Mesendoderm (in vitro differentiated cells): Measurements from ENCODE around the gene CARM1.
"Not testable (repeated sequence)": the region's sequence is repeated elsewhere in the genome, so short reads cannot be mapped to it uniquely, and the experiment has no call there.

ENCODE experiments used
- DNase-seq: peaks from one replicate; pipeline ENCODE4 v3.0.0; 2013
- H2AK5ac ChIP-seq: 2 replicates; pipeline ENCODE4 v1.6.1; 2013; ENCODE audit warnings: low read length, inconsistent platforms
- H2BK120ac ChIP-seq: 2 replicates; pipeline ENCODE4 v1.6.1; 2013; ENCODE audit warnings: low read depth, mild to moderate bottlenecking, low read length, moderate library complexity, mixed read lengths
- H2BK15ac ChIP-seq: replicated peaks from 2 replicates; pipeline ENCODE4 v1.6.1; 2013; ENCODE audit warnings: low read depth, mild to moderate bottlenecking, moderate library complexity
- H2BK5ac ChIP-seq: 2 replicates; pipeline ENCODE4 v1.6.1; 2013; ENCODE audit warnings: low read length, inconsistent platforms
- H3K18ac ChIP-seq: 2 replicates; pipeline ENCODE4 v1.6.1; 2013; ENCODE audit warnings: mild to moderate bottlenecking, low read length, mixed read lengths
- H3K23ac ChIP-seq: one replicate; pipeline ENCODE4 v1.6.1; 2013; ENCODE audit warnings: low read length
- H3K27ac ChIP-seq: 2 replicates; pipeline ENCODE4 v1.5.1; 2013; ENCODE audit warnings: low read depth, mild to moderate bottlenecking, inconsistent platforms, low read length, moderate library complexity
- H3K27me3 ChIP-seq: 2 replicates; pipeline ENCODE4 v1.6.1; 2013; ENCODE audit warnings: low read length, control low read depth, mild to moderate bottlenecking, inconsistent platforms; ENCODE audit not compliant: insufficient read depth, poor library complexity
- H3K36me3 ChIP-seq: 2 replicates; pipeline ENCODE4 v1.6.1; 2013; ENCODE audit warnings: low read length, inconsistent platforms; ENCODE audit not compliant: control insufficient read depth, insufficient read depth
- H3K4ac ChIP-seq: one replicate; pipeline ENCODE4 v1.6.1; 2013; ENCODE audit warnings: low read depth, mild to moderate bottlenecking, low read length, moderate library complexity
- H3K4me1 ChIP-seq: 2 replicates; pipeline ENCODE4 v1.6.1; 2013; ENCODE audit warnings: low read depth, low read length, inconsistent platforms; ENCODE audit not compliant: control insufficient read depth
- H3K4me2 ChIP-seq: 2 replicates; pipeline ENCODE4 v1.6.1; 2013; ENCODE audit warnings: low read length
- H3K4me3 ChIP-seq: 2 replicates; pipeline ENCODE4 v1.5.1; 2013; ENCODE audit warnings: mild to moderate bottlenecking, low read length
- H3K56ac ChIP-seq: one replicate; pipeline ENCODE4 v1.6.1; 2013; ENCODE audit warnings: low read length
- H3K79me1 ChIP-seq: 2 replicates; pipeline ENCODE4 v1.6.1; 2013; ENCODE audit warnings: low read length, inconsistent platforms
- H3K79me2 ChIP-seq: 2 replicates; pipeline ENCODE4 v1.6.1; 2013; ENCODE audit warnings: mild to moderate bottlenecking, low read length; ENCODE audit not compliant: control insufficient read depth, insufficient read depth
- H3K9ac ChIP-seq: 2 replicates; pipeline ENCODE4 v1.6.1; 2013; ENCODE audit warnings: low read length, inconsistent platforms
- H4K5ac ChIP-seq: one replicate; pipeline ENCODE4 v1.6.1; 2013; ENCODE audit warnings: low read length
- H4K8ac ChIP-seq: one replicate; pipeline ENCODE4 v1.6.1; 2013; ENCODE audit warnings: low read depth, mild to moderate bottlenecking, control low read depth, low read length, moderate library complexity
- WGBS: extraction: QIAGEN DNeasy Blood & Tissue Kit; methylation state at CpG from one replicate; pipeline ENCODE4 v1.1.7; 2013; ENCODE audit warnings: low lambda C conversion rate, missing lambda C conversion rate; ENCODE audit not compliant: insufficient coverage; ENCODE audit errors: extremely low coverage; 5-methylcytosine and 5-hydroxymethylcytosine counted together

The CARM1 gene

DNA sequence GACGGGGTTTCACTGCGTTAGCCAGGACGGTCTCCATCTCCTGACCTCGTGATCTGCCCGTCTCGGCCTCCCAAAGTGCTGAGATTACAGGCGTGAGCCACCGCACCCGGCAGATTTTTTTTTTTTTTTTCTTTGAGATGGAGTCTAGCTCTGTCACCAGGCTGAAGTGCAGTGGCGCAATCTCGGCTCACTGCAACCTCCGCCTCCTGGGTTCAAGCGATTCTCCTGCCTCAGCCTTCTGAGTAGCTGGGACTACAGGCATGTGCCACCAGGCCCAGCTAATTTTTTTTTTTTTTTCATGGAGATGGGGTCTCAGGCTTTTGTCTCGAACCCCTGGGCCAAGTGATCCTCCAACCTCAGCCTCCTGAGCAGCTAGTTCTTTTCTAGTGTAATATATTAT, 70.3 kb downstream of the CARM1 start:
- not testable (repeated sequence) for H4K8ac ChIP-seq, H3K79me1 ChIP-seq, H3K9ac ChIP-seq, H3K18ac ChIP-seq, H3K4ac ChIP-seq, H3K4me3 ChIP-seq, H3K27me3 ChIP-seq, H2BK120ac ChIP-seq, H3K36me3 ChIP-seq, H3K27ac ChIP-seq, H2BK15ac ChIP-seq, H4K5ac ChIP-seq, H3K56ac ChIP-seq, H2BK5ac ChIP-seq, H3K79me2 ChIP-seq, H3K23ac ChIP-seq, H3K4me2 ChIP-seq, H2AK5ac ChIP-seq, DNase-seq, H3K4me1 ChIP-seq
- no CpG with 5 or more reads among the region's 14 CpGs for WGBS

DNA sequence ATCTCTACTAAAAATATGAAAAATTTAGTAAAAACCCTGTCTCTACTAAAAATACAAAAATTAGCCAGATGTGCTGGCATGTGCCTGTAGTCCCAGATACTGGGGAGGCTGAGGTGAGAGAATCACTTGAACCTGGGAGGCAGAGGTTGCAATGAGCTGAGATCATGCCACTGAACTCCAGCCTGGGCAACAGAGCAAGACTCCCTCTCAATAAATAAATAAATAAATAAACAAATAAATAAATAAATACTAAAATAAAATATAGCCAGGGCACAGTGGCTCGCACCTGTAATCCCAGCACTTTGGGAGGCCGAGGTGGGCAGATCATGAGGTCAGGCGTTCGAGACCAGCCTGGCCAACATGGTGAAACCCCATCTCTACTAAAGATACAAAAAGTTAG, 72.1 kb downstream of the CARM1 start:
- H2BK15ac ChIP-seq, H3K23ac ChIP-seq, H2BK5ac ChIP-seq, H3K79me1 ChIP-seq, H3K9ac ChIP-seq, H3K36me3 ChIP-seq, H4K5ac ChIP-seq, H3K27ac ChIP-seq, H3K4ac ChIP-seq, H3K18ac ChIP-seq, DNase-seq, H3K79me2 ChIP-seq, H3K56ac ChIP-seq, H3K4me2 ChIP-seq, H3K4me1 ChIP-seq, H3K27me3 ChIP-seq, H3K4me3 ChIP-seq, H4K8ac ChIP-seq, H2BK120ac ChIP-seq, H2AK5ac ChIP-seq: not testable (repeated sequence)
- no CpG with 5 or more reads among the region's 4 CpGs for WGBS

DNA sequence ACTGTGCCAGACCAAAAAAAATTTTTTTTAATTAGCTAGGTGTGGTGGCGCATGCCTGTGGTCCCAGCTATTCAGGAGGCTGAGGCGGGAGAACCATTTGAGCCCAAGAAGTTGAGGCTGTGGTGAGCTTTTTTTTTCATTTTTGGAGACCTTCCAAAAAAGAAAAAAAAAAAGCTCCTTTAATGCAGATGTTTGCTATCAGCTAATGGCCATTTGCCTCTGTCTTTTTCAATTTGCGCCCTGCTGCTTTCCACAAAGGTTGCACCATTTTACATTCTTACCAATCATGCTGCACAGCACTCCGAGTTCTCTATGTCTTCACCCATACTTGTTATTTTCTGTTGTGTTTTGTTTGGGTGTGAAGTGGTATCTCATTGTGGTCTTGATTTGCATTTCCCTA, 73.9 kb downstream of the CARM1 start:
- Histone ChIP-seq H3K9ac (no peak overlapping the region), H2AK5ac (no peak overlapping the region), H4K8ac (no peak overlapping the region), H3K4me2 (no peak overlapping the region), H3K23ac (no peak overlapping the region), H4K5ac (no peak overlapping the region), H3K4me3 (no peak overlapping the region), H2BK15ac (no peak overlapping the region), H3K79me1 (no peaks in the 10 kb centered on the region), H3K27ac (no peak overlapping the region), H3K27me3 (no peaks in the 10 kb centered on the region), H3K4ac (no peak overlapping the region), H3K79me2 (no peaks in the 10 kb centered on the region), H3K36me3 (no peaks in the 10 kb centered on the region), H2BK5ac (no peak overlapping the region), H3K18ac (no peak overlapping the region), H3K56ac (no peak overlapping the region), H2BK120ac (no peak overlapping the region), H3K4me1 (no peaks in the 10 kb centered on the region)
- WGBS = no CpG with 5 or more reads among the region's 4 CpGs
- DNase-seq = peak; percentile 36

DNA sequence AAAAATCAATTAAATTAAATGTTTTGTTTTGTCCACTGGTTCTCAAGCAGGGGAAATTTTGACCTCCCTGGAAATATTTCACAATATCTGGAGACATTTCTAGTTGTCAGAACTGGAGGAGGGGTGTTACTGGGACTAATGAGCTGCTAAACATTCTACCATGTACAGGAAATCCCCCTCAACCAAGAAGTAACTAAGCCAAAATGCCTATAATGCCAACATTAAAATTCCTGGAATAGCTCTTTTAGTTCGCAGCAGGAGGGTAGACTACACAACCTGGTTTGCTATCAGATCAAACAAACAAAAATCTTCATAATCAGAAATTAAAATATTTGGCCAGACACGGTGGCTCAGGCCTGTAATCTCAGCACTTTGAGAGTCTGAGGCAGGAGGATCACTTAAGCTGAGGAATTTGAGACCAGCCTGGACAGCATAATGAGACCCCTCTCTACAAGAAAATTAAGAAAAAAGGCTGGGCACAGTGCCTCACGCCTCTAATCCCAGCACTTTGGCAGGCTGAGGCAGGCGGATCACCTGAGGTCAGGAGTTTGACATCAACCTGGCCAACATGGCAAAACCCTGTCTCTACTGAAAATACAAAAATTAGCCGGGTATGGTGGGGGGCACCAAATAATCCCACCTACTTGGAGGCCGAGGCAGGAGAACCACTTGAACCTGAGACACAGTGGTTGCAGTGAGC, 75.8 kb downstream of the CARM1 start:
- no peak overlapping the region for H4K5ac ChIP-seq
- no peak overlapping the region for H2BK5ac ChIP-seq
- H2BK15ac ChIP-seq = no peak overlapping the region
- H3K4ac ChIP-seq = no peak overlapping the region
- no peaks in the 10 kb centered on the region for H3K79me1 ChIP-seq
- no peak overlapping the region for H2BK120ac ChIP-seq
- no peaks in the 10 kb centered on the region for H3K79me2 ChIP-seq
- H3K36me3 ChIP-seq = no peaks in the 10 kb centered on the region
- H2AK5ac ChIP-seq = no peak overlapping the region
- WGBS = no CpG with 5 or more reads among the region's 6 CpGs
- H3K27ac ChIP-seq = no peak overlapping the region
- H4K8ac ChIP-seq = no peak overlapping the region
- no peak for DNase-seq
- no peak overlapping the region for H3K4me2 ChIP-seq
- H3K18ac ChIP-seq = no peak overlapping the region
- H3K9ac ChIP-seq = no peak overlapping the region
- no peaks in the 10 kb centered on the region for H3K4me1 ChIP-seq
- H3K27me3 ChIP-seq = no peaks in the 10 kb centered on the region
- H3K4me3 ChIP-seq = no peak overlapping the region
- H3K56ac ChIP-seq = no peak overlapping the region
- no peak overlapping the region for H3K23ac ChIP-seq

DNA sequence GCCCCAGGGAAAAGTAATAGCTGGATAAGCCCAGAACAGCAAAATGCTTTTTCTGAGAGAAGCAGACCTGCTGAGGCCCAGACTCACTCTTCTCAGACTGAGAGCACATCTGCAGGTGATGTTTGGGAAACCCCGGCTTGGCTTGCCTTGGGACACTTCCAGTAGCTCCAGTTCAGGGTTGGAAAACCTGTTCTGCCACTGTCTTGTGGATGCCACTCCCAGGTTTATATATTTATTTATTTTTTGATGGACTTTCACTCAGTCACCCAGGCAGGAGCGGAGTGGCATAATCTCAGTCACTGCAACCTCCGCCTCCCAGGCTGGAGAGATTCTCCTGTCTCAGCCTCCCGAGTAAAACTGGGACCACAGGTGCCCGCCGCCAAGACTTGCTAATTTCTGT, 81.5 kb downstream of the CARM1 start:
- Histone ChIP-seq H3K4ac (no peak overlapping the region), H3K79me1 (no peaks in the 10 kb centered on the region), H4K8ac (no peak overlapping the region), H3K18ac (no peak overlapping the region), H3K56ac (no peak overlapping the region), H3K4me3 (no peak overlapping the region), H3K23ac (no peak overlapping the region), H3K27me3 (no peaks in the 10 kb centered on the region), H3K27ac (no peak overlapping the region), H3K9ac (no peak overlapping the region), H2BK15ac (no peak overlapping the region), H2BK5ac (no peak overlapping the region), H3K79me2 (no peaks in the 10 kb centered on the region), H3K4me1 (no peaks in the 10 kb centered on the region), H3K4me2 (no peak overlapping the region), H4K5ac (no peak overlapping the region), H3K36me3 (no peaks in the 10 kb centered on the region), H2BK120ac (no peak overlapping the region), H2AK5ac (no peak overlapping the region)
- no peak for DNase-seq
- no CpG with 5 or more reads among the region's 6 CpGs for WGBS
